IMR-90 (cell line): ENCODE measurements around the gene SPATA12. TPM values are rescaled to one million over a fixed set of nuclear protein-coding genes. Genes with fewer than 3 reads are reported as not detected.

Experiments
- ATAC-seq: fragments of 200-7000 bp; cut with Tn5 transposase; 2 replicates; pipeline ENCODE4 v1.9.1; 2020; ENCODE audit warnings: low read depth, mild to moderate bottlenecking, moderate library complexity
- BruUV-seq: library from RNA; stranded (reverse); fragments of 400-500 nt; replicated peaks from 2 replicates; lab custom pipeline; 2021; lab: Mats Ljungman, UMichigan
- CTCF ChIA-PET: fragments of 300-600 bp; formaldehyde crosslinking; extraction: SDS; loops from one replicate; lab custom pipeline; 2021; ENCODE audit warnings: antibody characterized with exemption; lab: Yijun Ruan, JAX
- POLR2A ChIA-PET: fragments of 300-600 bp; sonication (Branson Sonifier 250); formaldehyde crosslinking; loops from one replicate; lab custom pipeline; 2022; ENCODE audit warnings: antibody characterized with exemption; ENCODE audit not compliant: unreplicated experiment; lab: Charles Lee
- DNase-seq: peaks from one replicate; pipeline ENCODE4 v3.0.0; 2013
- H2AFZ ChIP-seq: replicated peaks from 2 replicates; pipeline ENCODE3; 2013; ENCODE audit warnings: low read length, mild to moderate bottlenecking; ENCODE audit not compliant: poor library complexity
- H2AK5ac ChIP-seq: 2 replicates; pipeline ENCODE4 v1.6.1; 2013; ENCODE audit warnings: low read depth, low read length, inconsistent platforms
- H2AK9ac ChIP-seq: replicated peaks from 2 replicates; pipeline ENCODE3; 2013; ENCODE audit warnings: mild to moderate bottlenecking, low read depth, low read length, moderate library complexity; ENCODE audit not compliant: poor library complexity
- H2BK120ac ChIP-seq: 2 replicates; pipeline ENCODE4 v1.6.1; 2013; ENCODE audit warnings: low read depth, low read length, inconsistent platforms
- H2BK15ac ChIP-seq: 3 replicates; pipeline ENCODE4 v1.6.1; 2013; ENCODE audit warnings: low read depth, low read length, inconsistent platforms
- H2BK20ac ChIP-seq: 2 replicates; pipeline ENCODE4 v1.6.1; 2013; ENCODE audit warnings: low read depth, mild to moderate bottlenecking, inconsistent platforms, low read length, moderate library complexity
- H2BK5ac ChIP-seq: 2 replicates; pipeline ENCODE4 v1.6.1; 2013; ENCODE audit warnings: mild to moderate bottlenecking, low read depth, low read length, inconsistent platforms; ENCODE audit not compliant: poor library complexity, severe bottlenecking
- H3K14ac ChIP-seq: replicated peaks from 2 replicates; pipeline ENCODE4 v1.6.1; 2013; ENCODE audit warnings: low read depth, low read length, inconsistent platforms
- H3K18ac ChIP-seq: 2 replicates; pipeline ENCODE4 v1.6.1; 2013; ENCODE audit warnings: low read depth, low read length, control low read depth
- H3K23ac ChIP-seq: 2 replicates; pipeline ENCODE4 v1.6.1; 2013; ENCODE audit warnings: low read depth, low read length, inconsistent platforms
- H3K27ac ChIP-seq: 2 replicates; pipeline ENCODE4 v1.5.1; 2013; ENCODE audit warnings: mild to moderate bottlenecking, control low read depth, low read length; ENCODE audit not compliant: insufficient read depth
- H3K27me3 ChIP-seq: 2 replicates; pipeline ENCODE4 v1.6.1; 2013; ENCODE audit warnings: low read length; ENCODE audit not compliant: control insufficient read depth, insufficient read depth
- H3K36me3 ChIP-seq: 2 replicates; pipeline ENCODE4 v1.6.1; 2013; ENCODE audit warnings: low read length, mixed read lengths; ENCODE audit not compliant: control insufficient read depth, insufficient read depth
- H3K4ac ChIP-seq: 2 replicates; pipeline ENCODE4 v1.6.1; 2013; ENCODE audit warnings: low read depth, low read length, inconsistent platforms
- H3K4me1 ChIP-seq: 2 replicates; pipeline ENCODE4 v1.6.1; 2013; ENCODE audit warnings: low read length, mixed read lengths; ENCODE audit not compliant: control insufficient read depth, insufficient read depth
- H3K4me2 ChIP-seq: 2 replicates; pipeline ENCODE4 v1.6.1; 2013; ENCODE audit warnings: low read depth, mild to moderate bottlenecking, control low read depth, low read length, moderate library complexity
- H3K4me3 ChIP-seq: 2 replicates; pipeline ENCODE4 v1.5.1; 2013; ENCODE audit warnings: low read depth, mild to moderate bottlenecking, control low read depth, low read length, moderate library complexity; ENCODE audit not compliant: insufficient read depth
- H3K56ac ChIP-seq: 2 replicates; pipeline ENCODE4 v1.6.1; 2013; ENCODE audit warnings: low read length, inconsistent platforms; ENCODE audit not compliant: insufficient read depth; ENCODE audit errors: extremely low read depth
- H3K79me1 ChIP-seq, 2 experiments: 2 replicates each; pipeline ENCODE4 v1.6.1; 2013; ENCODE audit warnings: low read length in 2 of 2, inconsistent platforms in 1 of 2, low read depth in 1 of 2
- H3K9ac ChIP-seq: 2 replicates; pipeline ENCODE4 v1.6.1; 2013; ENCODE audit warnings: low read depth, low read length, control low read depth
- H3K9me1 ChIP-seq: 2 replicates; pipeline ENCODE4 v1.6.1; 2013; ENCODE audit warnings: low read length, inconsistent platforms; ENCODE audit not compliant: insufficient read depth
- H3K9me3 ChIP-seq: 2 replicates; pipeline ENCODE4 v1.6.1; 2013; ENCODE audit warnings: low read length; ENCODE audit not compliant: control insufficient read depth, insufficient read depth
- H4K20me1 ChIP-seq: 2 replicates; pipeline ENCODE4 v1.6.1; 2013; ENCODE audit warnings: low read length, inconsistent platforms; ENCODE audit not compliant: insufficient read depth
- H4K5ac ChIP-seq: 2 replicates; pipeline ENCODE4 v1.6.1; 2013; ENCODE audit warnings: mild to moderate bottlenecking, low read depth, low read length, control low read depth
- H4K8ac ChIP-seq, 2 experiments: 2 replicates each; pipeline ENCODE4 v1.6.1; 2013; ENCODE audit warnings: low read depth in 2 of 2, low read length in 2 of 2, control low read depth in 1 of 2, inconsistent platforms in 1 of 2
- H4K91ac ChIP-seq: 2 replicates; pipeline ENCODE4 v1.6.1; 2013; ENCODE audit warnings: low read depth, low read length, inconsistent platforms; ENCODE audit not compliant: insufficient read depth
- BHLHE40 ChIP-seq: fragments of 150-350 bp; IDR thresholded peaks from 2 replicates; pipeline ENCODE4 v1.6.1; 2016; ENCODE audit warnings: mild to moderate bottlenecking, low read depth, low read length
- CEBPB ChIP-seq: IDR thresholded peaks from 2 replicates; pipeline ENCODE4 v1.6.1; 2012; ENCODE audit warnings: low read depth, low read length, improper control_type of control experiment
- CHD1 ChIP-seq: IDR thresholded peaks from 2 replicates; pipeline ENCODE4 v1.6.1; 2012; ENCODE audit warnings: low read depth, low read length, improper control_type of control experiment
- FOS ChIP-seq: fragments of 150-350 bp; IDR thresholded peaks from 2 replicates; pipeline ENCODE4 v1.6.1; 2016; ENCODE audit warnings: low read depth, low read length
- MAFK ChIP-seq: IDR thresholded peaks from 2 replicates; pipeline ENCODE4 v1.6.1; 2012; ENCODE audit warnings: low read depth, low read length, improper control_type of control experiment
- MAZ ChIP-seq: IDR thresholded peaks from 2 replicates; pipeline ENCODE4 v1.6.1; 2012; ENCODE audit warnings: low read depth, mild to moderate bottlenecking, low read length, improper control_type of control experiment, moderate library complexity, borderline replicate concordance
- MXI1 ChIP-seq: IDR thresholded peaks from 2 replicates; pipeline ENCODE4 v1.6.1; 2012; ENCODE audit warnings: low read depth, mild to moderate bottlenecking, low read length, moderate library complexity, borderline replicate concordance
- NFE2L2 ChIP-seq: fragments of 150-350 bp; IDR thresholded peaks from 2 replicates; pipeline ENCODE4 v1.6.1; 2016; ENCODE audit warnings: low read depth, mild to moderate bottlenecking, low read length
- POLR2A ChIP-seq: IDR thresholded peaks from 2 replicates; pipeline ENCODE4 v1.6.1; 2012; ENCODE audit warnings: mild to moderate bottlenecking, low read depth, low read length
- RAD21 ChIP-seq: IDR thresholded peaks from 2 replicates; pipeline ENCODE4 v1.6.1; 2012; ENCODE audit warnings: low read length, improper control_type of control experiment
- RCOR1 ChIP-seq: IDR thresholded peaks from 2 replicates; pipeline ENCODE4 v1.6.1; 2012; ENCODE audit warnings: mild to moderate bottlenecking, low read length, improper control_type of control experiment; ENCODE audit not compliant: insufficient replicate concordance
- RFX5 ChIP-seq: IDR thresholded peaks from 2 replicates; pipeline ENCODE4 v1.8.0; 2012; ENCODE audit warnings: low read depth, mild to moderate bottlenecking, low read length, moderate library complexity
- SMC3 ChIP-seq: fragments of 150-350 bp; IDR thresholded peaks from 2 replicates; pipeline ENCODE4 v1.6.1; 2016; ENCODE audit warnings: low read depth, mild to moderate bottlenecking, antibody characterized with exemption, low read length, moderate library complexity
- WGBS, 2 experiments: methylation state at CpG; one replicate each; pipeline versions ENCODE4 v1.1.5 to v1.1.7; 2013; ENCODE audit warnings: missing lambda C conversion rate in 2 of 2; ENCODE audit not compliant: insufficient read length in 1 of 2; ENCODE audit errors: extremely low coverage in 2 of 2; 5-methylcytosine and 5-hydroxymethylcytosine counted together
- dilution Hi-C: fragments of 300-500 bp; cut with HindIII; formaldehyde crosslinking; loops from one replicate; pipeline ENCODE4 v1.14.3; 2018; ENCODE audit warnings: low sequenced_read_pairs; ENCODE audit not compliant: unreplicated experiment
- in situ Hi-C: fragments of 300-500 bp; cut with MboI; formaldehyde crosslinking; loops from 3 replicates; pipeline ENCODE4 v1.14.3; 2019; ENCODE audit warnings: low sequenced_read_pairs, inconsistent platforms, mixed read lengths
- intact Hi-C: fragments of 100-400 bp; cut with micrococcal nuclease; formaldehyde crosslinking; loops from 2 replicates; pipeline ENCODE4 v1.10.0; 2022
- polyA plus RNA-seq, 3 experiments: library from polyadenylated mRNA; depleted of rRNA; stranded (reverse); fragments of >200 nt; gene quantifications; 2 replicates each; pipeline ENCODE4 v1.2.3, GENCODE V29; 2012; ENCODE audit warnings: low replicate concordance in 1 of 3
- total RNA-seq: library from RNA; depleted of rRNA; stranded (reverse); fragments of >200 nt; gene quantifications from 2 replicates; pipeline ENCODE4 v1.2.3, GENCODE V29; 2012
- TF ChIP-seq, protein P1 (sequence below): conservative IDR thresholded peaks from 2 replicates; pipeline ENCODE4 v1.5.1; 2012; ENCODE audit warnings: mild to moderate bottlenecking, low read depth, low read length, improper control_type of control experiment
- TF ChIP-seq, protein P2 (sequence below): fragments of 150-350 bp; IDR thresholded peaks from 2 replicates; pipeline ENCODE4 v1.6.1; 2016; ENCODE audit warnings: low read depth, mild to moderate bottlenecking, low read length, moderate library complexity, borderline replicate concordance
- TF ChIP-seq, protein P3 (sequence below): fragments of 150-350 bp; IDR thresholded peaks from 2 replicates; pipeline ENCODE4 v1.6.1; 2017; ENCODE audit warnings: mild to moderate bottlenecking, antibody characterized with exemption, low read length, low read depth

The SPATA12 gene
- total and polyA plus RNA-seq, 2 of the 4 experiments (the other 2 are of a cell fraction) = under 0.01 TPM; not detected in 1

- Histone ChIP-seq H3K18ac (no peak overlapping the region), H3K9me3 (no peaks in the 10 kb centered on the region), H3K79me1 (no peaks in the 10 kb centered on the region), H3K9ac (no peak overlapping the region), H3K56ac (no peak overlapping the region), H3K23ac (no peak overlapping the region), H3K27me3 (no peaks in the 10 kb centered on the region), H3K27ac (no peak overlapping the region), H3K36me3 (no peaks in the 10 kb centered on the region), H3K14ac (no peak overlapping the region), H2BK20ac (no peak overlapping the region), H3K4me2 (no peak overlapping the region), H3K4me3 (no peak overlapping the region), H4K20me1 (no peaks in the 10 kb centered on the region), H2BK15ac (no peak overlapping the region), H2BK120ac (no peak overlapping the region), H2BK5ac (no peak overlapping the region), H2AK5ac (no peak overlapping the region), H4K8ac (no peak overlapping the region), H4K91ac (no peak overlapping the region), H2AK9ac (no peak overlapping the region), H4K5ac (no peak overlapping the region), H3K4me1 (peaks cover 2% of the 10 kb centered on the region; the same call in 1 of the 2 replicates), H2AFZ (no peak overlapping the region), H3K4ac (no peak overlapping the region), H3K9me1 (no peaks in the 10 kb centered on the region)
- dilution Hi-C loops (no loop called here), intact Hi-C loops (no loop called here), in situ Hi-C loops (no loop called here)
- BruUV-seq = no TSS peak
- WGBS, 2 experiments = no CpG with 5 or more reads among the region's 3 CpGs
- ChIA-PET POLR2A (no interaction called here), CTCF (interaction anchor here (0.6 kb wide), 1 partner anchor 16 kb away, joined by 3 read pairs; no protein-coding TSS in a partner anchor)
- DNase-seq = no peak
- no peak for ATAC-seq
- TF ChIP-seq, protein P1, sequence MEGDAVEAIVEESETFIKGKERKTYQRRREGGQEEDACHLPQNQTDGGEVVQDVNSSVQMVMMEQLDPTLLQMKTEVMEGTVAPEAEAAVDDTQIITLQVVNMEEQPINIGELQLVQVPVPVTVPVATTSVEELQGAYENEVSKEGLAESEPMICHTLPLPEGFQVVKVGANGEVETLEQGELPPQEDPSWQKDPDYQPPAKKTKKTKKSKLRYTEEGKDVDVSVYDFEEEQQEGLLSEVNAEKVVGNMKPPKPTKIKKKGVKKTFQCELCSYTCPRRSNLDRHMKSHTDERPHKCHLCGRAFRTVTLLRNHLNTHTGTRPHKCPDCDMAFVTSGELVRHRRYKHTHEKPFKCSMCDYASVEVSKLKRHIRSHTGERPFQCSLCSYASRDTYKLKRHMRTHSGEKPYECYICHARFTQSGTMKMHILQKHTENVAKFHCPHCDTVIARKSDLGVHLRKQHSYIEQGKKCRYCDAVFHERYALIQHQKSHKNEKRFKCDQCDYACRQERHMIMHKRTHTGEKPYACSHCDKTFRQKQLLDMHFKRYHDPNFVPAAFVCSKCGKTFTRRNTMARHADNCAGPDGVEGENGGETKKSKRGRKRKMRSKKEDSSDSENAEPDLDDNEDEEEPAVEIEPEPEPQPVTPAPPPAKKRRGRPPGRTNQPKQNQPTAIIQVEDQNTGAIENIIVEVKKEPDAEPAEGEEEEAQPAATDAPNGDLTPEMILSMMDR = no peak
- TF ChIP-seq FOS (no peak), MAZ (no peak), CHD1 (no peak), NFE2L2 (no peak), CEBPB (no peak), RAD21 (no peak), MAFK (no peak), SMC3 (no peak), BHLHE40 (no peak), RCOR1 (no peak), RFX5 (no peak), MXI1 (no peak), POLR2A (no peak)
- TF ChIP-seq, protein P2, sequence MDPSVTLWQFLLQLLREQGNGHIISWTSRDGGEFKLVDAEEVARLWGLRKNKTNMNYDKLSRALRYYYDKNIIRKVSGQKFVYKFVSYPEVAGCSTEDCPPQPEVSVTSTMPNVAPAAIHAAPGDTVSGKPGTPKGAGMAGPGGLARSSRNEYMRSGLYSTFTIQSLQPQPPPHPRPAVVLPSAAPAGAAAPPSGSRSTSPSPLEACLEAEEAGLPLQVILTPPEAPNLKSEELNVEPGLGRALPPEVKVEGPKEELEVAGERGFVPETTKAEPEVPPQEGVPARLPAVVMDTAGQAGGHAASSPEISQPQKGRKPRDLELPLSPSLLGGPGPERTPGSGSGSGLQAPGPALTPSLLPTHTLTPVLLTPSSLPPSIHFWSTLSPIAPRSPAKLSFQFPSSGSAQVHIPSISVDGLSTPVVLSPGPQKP = no peak
- TF ChIP-seq, protein P3, sequence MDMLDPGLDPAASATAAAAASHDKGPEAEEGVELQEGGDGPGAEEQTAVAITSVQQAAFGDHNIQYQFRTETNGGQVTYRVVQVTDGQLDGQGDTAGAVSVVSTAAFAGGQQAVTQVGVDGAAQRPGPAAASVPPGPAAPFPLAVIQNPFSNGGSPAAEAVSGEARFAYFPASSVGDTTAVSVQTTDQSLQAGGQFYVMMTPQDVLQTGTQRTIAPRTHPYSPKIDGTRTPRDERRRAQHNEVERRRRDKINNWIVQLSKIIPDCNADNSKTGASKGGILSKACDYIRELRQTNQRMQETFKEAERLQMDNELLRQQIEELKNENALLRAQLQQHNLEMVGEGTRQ = no peak
Observed at GRCh38 chr3:57059411-57059810, 1.1 kb upstream of the SPATA12 start.
